SK-N-MC (cell line): ENCODE results near the gene ADCY4.

Source experiments
- EZH2 ChIP-seq: fragments of 200-600 bp; sonication (generic); IDR thresholded peaks from one replicate; pipeline ENCODE4 v1.6.1; 2017; ENCODE audit warnings: antibody characterized with exemption
- FOXP2 ChIP-seq: optimal IDR thresholded peaks from 2 replicates; pipeline ENCODE3; 2011; ENCODE audit warnings: mild to moderate bottlenecking, moderate library complexity; ENCODE audit not compliant: insufficient read depth; ENCODE audit errors: extremely low read length, control extremely low read depth
- POLR2AphosphoS5 ChIP-seq: IDR thresholded peaks from 2 replicates; pipeline ENCODE4 v1.6.1; 2012; ENCODE audit warnings: mild to moderate bottlenecking, low read depth, low read length, borderline replicate concordance

- TF ChIP-seq POLR2AphosphoS5, result no peak
- no peak for TF ChIP-seq EZH2
- TF ChIP-seq FOXP2, result no peak
Measured at GRCh38 chr14:24304019-24304387, 30.9 kb downstream of the ADCY4 start.
